NB4 (cell line): Measurements from ENCODE around the gene CX3CL1.

ENCODE experiments used
- MYC ChIP-seq: IDR thresholded peaks from 2 replicates; pipeline ENCODE4 v1.6.1; 2011; ENCODE audit warnings: low read depth, low read length
- POLR2A ChIP-seq: IDR thresholded peaks from 2 replicates; pipeline ENCODE4 v1.6.1; 2011; ENCODE audit warnings: mild to moderate bottlenecking; ENCODE audit not compliant: insufficient read length; ENCODE audit errors: extremely low read depth
- TF ChIP-seq, protein P1 (sequence below): IDR thresholded peaks from one replicate; pipeline ENCODE4 v1.5.1; 2012; ENCODE audit warnings: low read depth, low read length
- TF ChIP-seq, protein P2 (sequence below): IDR thresholded peaks from 2 replicates; pipeline ENCODE4 v1.6.1; 2011; ENCODE audit warnings: low read depth, low read length

DNA sequence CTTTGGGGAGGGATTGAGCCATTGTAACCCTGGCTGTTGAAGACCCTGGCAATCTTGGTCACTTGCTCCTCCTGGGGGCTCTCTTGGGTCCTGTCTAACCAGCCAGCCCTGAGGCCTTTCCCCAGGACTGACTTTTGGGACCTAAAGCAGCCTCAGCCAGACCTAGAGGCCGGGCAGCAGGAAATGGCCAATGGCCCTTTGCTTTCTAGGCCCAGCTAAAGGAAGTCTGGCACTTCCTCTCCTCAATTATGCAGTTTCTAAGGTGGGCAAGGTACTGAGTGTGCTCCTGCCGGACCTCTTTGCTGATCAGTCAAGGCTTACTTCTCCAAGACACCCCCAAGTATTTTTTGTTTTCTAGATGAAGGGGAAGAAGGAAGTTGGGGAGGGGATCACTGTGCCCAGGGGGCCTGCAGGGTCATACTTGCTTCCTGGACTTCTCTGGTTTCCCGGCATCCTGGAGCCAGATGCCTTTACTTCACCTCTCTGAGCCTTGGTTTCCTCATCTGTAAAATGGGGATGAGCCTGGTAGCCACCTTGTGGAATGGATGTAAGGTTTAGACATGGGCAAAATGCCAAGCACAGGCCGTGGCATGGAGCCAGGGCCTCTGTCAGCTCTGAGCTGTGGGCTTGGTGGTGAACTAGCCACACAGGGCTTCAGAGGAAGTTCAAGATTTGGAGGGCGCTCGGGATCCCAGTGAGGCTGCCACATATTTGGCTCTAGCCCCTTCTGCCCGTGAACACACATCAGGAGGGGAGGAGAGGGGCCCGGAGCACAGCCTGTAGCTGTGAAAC lies 8.6 kb downstream of the CX3CL1 start:
- TF ChIP-seq, protein P1, sequence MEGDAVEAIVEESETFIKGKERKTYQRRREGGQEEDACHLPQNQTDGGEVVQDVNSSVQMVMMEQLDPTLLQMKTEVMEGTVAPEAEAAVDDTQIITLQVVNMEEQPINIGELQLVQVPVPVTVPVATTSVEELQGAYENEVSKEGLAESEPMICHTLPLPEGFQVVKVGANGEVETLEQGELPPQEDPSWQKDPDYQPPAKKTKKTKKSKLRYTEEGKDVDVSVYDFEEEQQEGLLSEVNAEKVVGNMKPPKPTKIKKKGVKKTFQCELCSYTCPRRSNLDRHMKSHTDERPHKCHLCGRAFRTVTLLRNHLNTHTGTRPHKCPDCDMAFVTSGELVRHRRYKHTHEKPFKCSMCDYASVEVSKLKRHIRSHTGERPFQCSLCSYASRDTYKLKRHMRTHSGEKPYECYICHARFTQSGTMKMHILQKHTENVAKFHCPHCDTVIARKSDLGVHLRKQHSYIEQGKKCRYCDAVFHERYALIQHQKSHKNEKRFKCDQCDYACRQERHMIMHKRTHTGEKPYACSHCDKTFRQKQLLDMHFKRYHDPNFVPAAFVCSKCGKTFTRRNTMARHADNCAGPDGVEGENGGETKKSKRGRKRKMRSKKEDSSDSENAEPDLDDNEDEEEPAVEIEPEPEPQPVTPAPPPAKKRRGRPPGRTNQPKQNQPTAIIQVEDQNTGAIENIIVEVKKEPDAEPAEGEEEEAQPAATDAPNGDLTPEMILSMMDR: no peak
- TF ChIP-seq POLR2A (no peak), MYC (no peak)
- TF ChIP-seq, protein P2, sequence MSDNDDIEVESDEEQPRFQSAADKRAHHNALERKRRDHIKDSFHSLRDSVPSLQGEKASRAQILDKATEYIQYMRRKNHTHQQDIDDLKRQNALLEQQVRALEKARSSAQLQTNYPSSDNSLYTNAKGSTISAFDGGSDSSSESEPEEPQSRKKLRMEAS: no peak
